ENCODE measurements around the gene METTL8.

Gene METTL8

GRCh38 chr2:171348056-171348455 is 85.7 kb downstream of the METTL8 start:
- Histone ChIP-seq H3K27me3 (replicated peaks; ENCODE audit: control insufficient read depth, insufficient read depth, low read length) (no peaks in the 10 kb centered on the region), H3K4me3 (replicated peaks; ENCODE audit: low read depth, low read length) (no peak overlapping the region), H3K36me3 (ENCODE audit: control insufficient read depth, insufficient read depth, low read length) (no peaks in the 10 kb centered on the region)
- TF ChIP-seq CTCF (IDR thresholded peaks at IDR 0.05; ENCODE audit: insufficient read depth, low read length, poor library complexity, severe bottlenecking), result no peak
- DNase-seq (ENCODE audit: extremely low read depth, insufficient read length), result no peak

- no peak for TF ChIP-seq CTCF (IDR thresholded peaks at IDR 0.05; ENCODE audit: insufficient read depth, low read length, poor library complexity, severe bottlenecking)
- Histone ChIP-seq H3K27me3 (replicated peaks; ENCODE audit: control insufficient read depth, insufficient read depth, low read length) (no peaks in the 10 kb centered on the region), H3K36me3 (ENCODE audit: control insufficient read depth, insufficient read depth, low read length) (no peaks in the 10 kb centered on the region), H3K4me3 (replicated peaks; ENCODE audit: low read depth, low read length) (no peak overlapping the region)
- DNase-seq (ENCODE audit: extremely low read depth, insufficient read length), result no peak
Observed at GRCh38 chr2:171347591-171348032, 86.2 kb downstream of the METTL8 start.

- Histone ChIP-seq H3K36me3 (ENCODE audit: control insufficient read depth, insufficient read depth, low read length) (no peaks in the 10 kb centered on the region), H3K27me3 (replicated peaks; ENCODE audit: control insufficient read depth, insufficient read depth, low read length) (no peaks in the 10 kb centered on the region), H3K4me3 (replicated peaks; ENCODE audit: low read depth, low read length) (no peak overlapping the region)
- DNase-seq (ENCODE audit: extremely low read depth, insufficient read length), result peak; percentile 39
- TF ChIP-seq CTCF (IDR thresholded peaks at IDR 0.05; ENCODE audit: insufficient read depth, low read length, poor library complexity, severe bottlenecking), result no peak
Observed at GRCh38 chr2:171346723-171347557, 86.8 kb downstream of the METTL8 start.

- TF ChIP-seq CTCF (IDR thresholded peaks at IDR 0.05; ENCODE audit: insufficient read depth, low read length, poor library complexity, severe bottlenecking), result no peak
- H3K4me3 ChIP-seq (replicated peaks; ENCODE audit: low read depth, low read length), result no peak overlapping the region
- no peaks in the 10 kb centered on the region for H3K27me3 ChIP-seq (replicated peaks; ENCODE audit: control insufficient read depth, insufficient read depth, low read length)
- DNase-seq (ENCODE audit: extremely low read depth, insufficient read length), result no peak
- no peaks in the 10 kb centered on the region for H3K36me3 ChIP-seq (ENCODE audit: control insufficient read depth, insufficient read depth, low read length)
Observed at GRCh38 chr2:171345971-171346722, 87.6 kb downstream of the METTL8 start.

- Histone ChIP-seq H3K27me3 (replicated peaks; ENCODE audit: control insufficient read depth, insufficient read depth, low read length) (no peaks in the 10 kb centered on the region), H3K36me3 (ENCODE audit: control insufficient read depth, insufficient read depth, low read length) (no peaks in the 10 kb centered on the region), H3K4me3 (replicated peaks; ENCODE audit: low read depth, low read length) (no peak overlapping the region)
- DNase-seq (ENCODE audit: extremely low read depth, insufficient read length), result no peak
- no peak for TF ChIP-seq CTCF (IDR thresholded peaks at IDR 0.05; ENCODE audit: insufficient read depth, low read length, poor library complexity, severe bottlenecking)
Observed at GRCh38 chr2:171344182-171344581, 89.6 kb downstream of the METTL8 start.

All from GM06990 (cell line).